A549 treated with GW870086 at 1 μM for 4 hours (cell line): ENCODE data around the gene SYF2. TPM values are rescaled to one million over a fixed set of nuclear protein-coding genes. Genes with fewer than 3 reads are reported as not detected.

Source experiments
- total RNA-seq: library from RNA; stranded (reverse); fragments of 200-300 nt; extraction: Qiagen RNA extraction; gene quantifications from 5 replicates; pipeline ENCODE4 v1.2.3, GENCODE V29; 2022; ENCODE audit warnings: low read depth

SYF2 gene
- 35.3 to 41.5 TPM (median 37.4 TPM) in 5 replicates for total RNA-seq

GRCh38 chr1:25232027-25232865 lies at the start of gene SYF2:
Gene SYF2 (minus strand): TSS chr1:25232502. CDS start chr1:25232467, 35 bp downstream.

GRCh38 chr1:25272238-25272637 lies 39.9 kb upstream of the SYF2 start, which contains the start of gene RHD:
Gene RHD (plus strand): TSS chr1:25272509. CDS start chr1:25272548, 39 bp downstream.

GRCh38 chr1:25247024-25247828 lies 14.9 kb upstream of the SYF2 start, which contains the start of gene RSRP1:
Gene RSRP1 (minus strand): TSS chr1:25247454. CDS start chr1:25246963, 491 bp downstream.

Other genes with a start within 250 kb of the SYF2 start
- gene RSRP1, start 15.0 kb upstream of the SYF2 start, total RNA-seq: 15.5 to 22.9 TPM (median 21.0 TPM) in 5 replicates
- gene RHD, start 40.0 kb upstream of the SYF2 start, total RNA-seq: not detected in 5 replicates
- 66.9 to 80.9 TPM (median 71.8 TPM) in 5 replicates for gene TMEM50A, start 105.8 kb upstream of the SYF2 start, total RNA-seq
- 0.09 to 0.17 TPM (median 0.14 TPM) in 4 of 5 replicates, not detected in the other for gene RHCE, start 188.3 kb upstream of the SYF2 start, total RNA-seq
- gene MACO1, start 198.4 kb upstream of the SYF2 start, total RNA-seq: 7.5 to 9.9 TPM (median 8.6 TPM) in 5 replicates